ENCODE data around the gene FHIT. TPM values are rescaled to one million over a fixed set of nuclear protein-coding genes. Genes with fewer than 3 reads are reported as not detected.

Gene FHIT
- total and polyA plus RNA-seq, 4 donors: 2.1 to 14.7 (median 6.6) TPM

GRCh38 chr3:61149236-61149635 lies 102.0 kb downstream of the FHIT start:
- H3K27me3 ChIP-seq (ENCODE audit: control insufficient read depth in 4 of 4, insufficient read depth in 4 of 4, low read length in 3 of 4): no peaks in the 10 kb centered on the region
- no peaks in the 10 kb centered on the region for H3K4me1 ChIP-seq (ENCODE audit: control insufficient read depth in 4 of 4, insufficient read depth in 4 of 4, low read length in 3 of 4)
- no peak overlapping the region for H3K4me3 ChIP-seq (ENCODE audit: low read depth in 1 of 3, low read length in 3 of 3)
- H3K9me3 ChIP-seq (ENCODE audit: control insufficient read depth in 4 of 4, low read length in 3 of 4): no peaks in the 10 kb centered on the region
- no peak overlapping the region for H3K27ac ChIP-seq (ENCODE audit: low read depth in 1 of 2, low read length in 2 of 2)
- H3K36me3 ChIP-seq (ENCODE audit: control insufficient read depth in 4 of 4, insufficient read depth in 3 of 4, low read depth in 1 of 4, low read length in 3 of 4): no peaks in the 10 kb centered on the region
- no peak for DNase-seq (ENCODE audit: low spot score)
- no peak overlapping the region for H3K9ac ChIP-seq (ENCODE audit: low read depth in 1 of 2, low read length in 2 of 2)
- TF ChIP-seq MAX (IDR thresholded peaks at IDR 0.05) (no peak), EGR1 (IDR thresholded peaks at IDR 0.05; ENCODE audit: low read depth in 2 of 2) (no peak), ATF3 (IDR thresholded peaks at IDR 0.05) (no peak), GABPA (IDR thresholded peaks at IDR 0.05 in 1 of 2, conservative IDR thresholded peaks at IDR 0.05 in 1 of 2) (no peak), FOXA2 (IDR thresholded peaks at IDR 0.05) (no peak), TAF1 (conservative IDR thresholded peaks at IDR 0.05) (no peak), HNF4G (IDR thresholded peaks at IDR 0.05) (no peak), RAD21 (IDR thresholded peaks at IDR 0.05) (no peak), RXRA (IDR thresholded peaks at IDR 0.05) (no peak), HNF4A (conservative IDR thresholded peaks at IDR 0.05) (no peak), NR2F2 (IDR thresholded peaks at IDR 0.05) (no peak), JUND (IDR thresholded peaks at IDR 0.05) (no peak), ZBTB33 (IDR thresholded peaks at IDR 0.05) (no peak), FOXA1 (IDR thresholded peaks at IDR 0.05) (no peak), REST (IDR thresholded peaks at IDR 0.05) (no peak)

- Histone ChIP-seq H3K27ac (ENCODE audit: low read depth in 1 of 2, low read length in 2 of 2) (no peak overlapping the region), H3K4me1 (ENCODE audit: control insufficient read depth in 4 of 4, insufficient read depth in 4 of 4, low read length in 3 of 4) (no peaks in the 10 kb centered on the region), H3K9ac (ENCODE audit: low read depth in 1 of 2, low read length in 2 of 2) (no peak overlapping the region), H3K36me3 (ENCODE audit: control insufficient read depth in 4 of 4, insufficient read depth in 3 of 4, low read depth in 1 of 4, low read length in 3 of 4) (no peaks in the 10 kb centered on the region), H3K27me3 (ENCODE audit: control insufficient read depth in 4 of 4, insufficient read depth in 4 of 4, low read length in 3 of 4) (no peaks in the 10 kb centered on the region), H3K4me3 (ENCODE audit: low read depth in 1 of 3, low read length in 3 of 3) (no peak overlapping the region), H3K9me3 (ENCODE audit: control insufficient read depth in 4 of 4, low read length in 3 of 4) (no peaks in the 10 kb centered on the region)
- no peak for DNase-seq (ENCODE audit: low spot score)
- no peak for TF ChIP-seq ATF3 (IDR thresholded peaks at IDR 0.05)
- TF ChIP-seq CTCF (IDR thresholded peaks at IDR 0.05; ENCODE audit: low read depth, low read length, missing input control): no peak
- TF ChIP-seq HNF4G (IDR thresholded peaks at IDR 0.05): no peak
- no peak for TF ChIP-seq EGR1 (IDR thresholded peaks at IDR 0.05; ENCODE audit: low read depth in 2 of 2)
- TF ChIP-seq HNF4A (conservative IDR thresholded peaks at IDR 0.05): no peak
- no peak for TF ChIP-seq RAD21 (IDR thresholded peaks at IDR 0.05)
- TF ChIP-seq FOXA2 (IDR thresholded peaks at IDR 0.05): no peak
- TF ChIP-seq SP1 (IDR thresholded peaks at IDR 0.05): no peak
- no peak for TF ChIP-seq JUND (IDR thresholded peaks at IDR 0.05)
- 91% methylated on average over 3 of the region's 3 CpGs for WGBS
Observed at GRCh38 chr3:61146010-61146890, 105.0 kb downstream of the FHIT start.

All from liver (tissue), 9 donors.